OCI-LY3 (cell line): ENCODE data around the gene MPPED1.

Experiments
- H2AFZ ChIP-seq: fragments of 200-600, 300-600 bp; shearing (Covaris generic); 2 replicates; pipeline ENCODE4 v1.6.0; 2014; ENCODE audit warnings: antibody characterized with exemption, low read depth, low read length
- H3K27ac ChIP-seq: fragments of 200-600, 300-600 bp; sonication (generic); 2 replicates; pipeline ENCODE4 v1.5.1; 2014; ENCODE audit warnings: mild to moderate bottlenecking, low read length, moderate library complexity, mixed read lengths
- H3K27me3 ChIP-seq: fragments of 200-600, 300-600 bp; sonication (generic); 2 replicates; pipeline ENCODE4 v1.6.1; 2014; ENCODE audit warnings: low read depth, low read length, mixed read lengths
- H3K36me3 ChIP-seq: fragments of 200-600, 300-600 bp; sonication (generic); replicated peaks from 2 replicates; pipeline ENCODE3; 2014; ENCODE audit warnings: low read depth, low read length, mixed read lengths
- H3K4me1 ChIP-seq: fragments of 300-600, 200-600 bp; sonication (generic); 2 replicates; pipeline ENCODE4 v1.6.1; 2014; ENCODE audit warnings: low read length, mixed read lengths
- H3K4me2 ChIP-seq: fragments of 200-600, 300-600 bp; sonication (generic); 2 replicates; pipeline ENCODE4 v1.6.1; 2014; ENCODE audit warnings: low read length, mixed read lengths
- H3K4me3 ChIP-seq: fragments of 300-600, 200-600 bp; sonication (generic); 2 replicates; pipeline ENCODE4 v1.5.1; 2014; ENCODE audit warnings: antibody characterized with exemption, mild to moderate bottlenecking, low read length, moderate library complexity
- H3K79me2 ChIP-seq: fragments of 300-600, 200-600 bp; shearing (Covaris generic); 2 replicates; pipeline ENCODE4 v1.6.1; 2014; ENCODE audit warnings: mild to moderate bottlenecking, low read length, mixed read lengths
- H3K9ac ChIP-seq: fragments of 300-600, 200-600 bp; shearing (Covaris generic); 2 replicates; pipeline ENCODE4 v1.6.0; 2014; ENCODE audit warnings: mild to moderate bottlenecking, low read length, moderate library complexity
- H3K9me3 ChIP-seq: fragments of 200-600, 300-600 bp; shearing (Covaris generic); 2 replicates; pipeline ENCODE4 v1.6.1; 2014; ENCODE audit warnings: low read length, mixed read lengths; ENCODE audit not compliant: insufficient read depth
- H4K20me1 ChIP-seq: fragments of 200-600, 300-600 bp; sonication (generic); 2 replicates; pipeline ENCODE4 v1.6.1; 2016; ENCODE audit warnings: low read length, mixed read lengths; ENCODE audit not compliant: insufficient read depth
- CTCF ChIP-seq: fragments of 200-600, 300-600 bp; sonication (generic); IDR thresholded peaks from 2 replicates; pipeline ENCODE4 v1.5.1; 2014; ENCODE audit warnings: antibody characterized with exemption, low read length, low read depth
- EZH2phosphoT487 ChIP-seq: fragments of 200-600 bp; shearing (Covaris generic); IDR thresholded peaks from 2 replicates; pipeline ENCODE4 v1.6.1; 2018; ENCODE audit warnings: antibody characterized with exemption, mixed run types, low read depth

MPPED1 gene

GRCh38 chr22:43455846-43456245 is 44.0 kb downstream of the MPPED1 start:
- Histone ChIP-seq H3K79me2 (no peaks in the 10 kb centered on the region), H4K20me1 (no peaks in the 10 kb centered on the region), H3K9me3 (no peaks in the 10 kb centered on the region), H3K4me2 (no peak overlapping the region), H3K4me3 (no peak overlapping the region), H3K9ac (no peak overlapping the region), H3K4me1 (no peaks in the 10 kb centered on the region), H3K27me3 (peaks cover 25% of the 10 kb centered on the region), H2AFZ (no peak overlapping the region), H3K36me3 (no peaks in the 10 kb centered on the region), H3K27ac (no peak overlapping the region)
- TF ChIP-seq CTCF (no peak), EZH2phosphoT487 (no peak)

GRCh38 chr22:43457002-43457401 is 45.2 kb downstream of the MPPED1 start:
- H3K27ac ChIP-seq, result no peak overlapping the region
- no peak overlapping the region for H3K4me2 ChIP-seq
- H3K36me3 ChIP-seq, result no peaks in the 10 kb centered on the region
- no peaks in the 10 kb centered on the region for H4K20me1 ChIP-seq
- H3K27me3 ChIP-seq, result peaks cover 29% of the 10 kb centered on the region
- H3K4me3 ChIP-seq, result no peak overlapping the region
- no peaks in the 10 kb centered on the region for H3K79me2 ChIP-seq
- H2AFZ ChIP-seq, result no peak overlapping the region
- no peaks in the 10 kb centered on the region for H3K4me1 ChIP-seq
- no peak overlapping the region for H3K9ac ChIP-seq
- no peaks in the 10 kb centered on the region for H3K9me3 ChIP-seq
- TF ChIP-seq CTCF (no peak), EZH2phosphoT487 (no peak)

GRCh38 chr22:43462701-43463100 is 50.9 kb downstream of the MPPED1 start:
- Histone ChIP-seq H3K4me3 (no peak overlapping the region), H3K36me3 (no peaks in the 10 kb centered on the region), H4K20me1 (no peaks in the 10 kb centered on the region), H3K9ac (no peak overlapping the region), H3K4me2 (no peak overlapping the region), H3K79me2 (no peaks in the 10 kb centered on the region), H3K9me3 (no peaks in the 10 kb centered on the region), H3K4me1 (no peaks in the 10 kb centered on the region), H2AFZ (no peak overlapping the region), H3K27me3 (peaks cover 37% of the 10 kb centered on the region), H3K27ac (no peak overlapping the region)
- TF ChIP-seq CTCF (no peak), EZH2phosphoT487 (no peak)

- Histone ChIP-seq H3K9me3 (no peaks in the 10 kb centered on the region), H3K4me3 (no peak overlapping the region), H2AFZ (no peak overlapping the region), H3K79me2 (no peaks in the 10 kb centered on the region), H3K27ac (no peak overlapping the region), H3K36me3 (no peaks in the 10 kb centered on the region), H3K4me2 (no peak overlapping the region), H3K4me1 (no peaks in the 10 kb centered on the region), H4K20me1 (no peaks in the 10 kb centered on the region), H3K27me3 (peaks cover 40% of the 10 kb centered on the region), H3K9ac (no peak overlapping the region)
- TF ChIP-seq EZH2phosphoT487, result no peak
- no peak for TF ChIP-seq CTCF
Measured at GRCh38 chr22:43464809-43465208, 53.0 kb downstream of the MPPED1 start.
